HCT116 (cell line): Measurements from ENCODE around the gene CERS4. TPM values are rescaled to one million over a fixed set of nuclear protein-coding genes. Genes with fewer than 3 reads are reported as not detected.

Experiments
- ATAC-seq: fragments of 200-7000 bp; cut with Tn5 transposase; 2 replicates; pipeline ENCODE4 v1.9.1; 2020; ENCODE audit warnings: mild to moderate bottlenecking, moderate library complexity
- BruUV-seq: library from RNA; stranded (reverse); fragments of 400-500 nt; replicated peaks from 2 replicates; lab custom pipeline; 2021; lab: Mats Ljungman, UMichigan
- CTCF ChIA-PET: fragments of 300-600 bp; sonication (Branson Sonifier 250); formaldehyde crosslinking; loops from one replicate; lab custom pipeline; 2021; ENCODE audit warnings: antibody characterized with exemption; lab: Charles Lee
- POLR2A ChIA-PET: fragments of 300-600, 350-600 bp; sonication (Branson Sonifier 250); formaldehyde crosslinking; loops from one replicate; lab custom pipeline; 2021; ENCODE audit warnings: antibody characterized with exemption; lab: Charles Lee
- RAD21 ChIA-PET, 2 experiments: fragments of 300-600 bp; sonication (Branson Sonifier 250); formaldehyde crosslinking; loops; one replicate each; lab custom pipeline; 2023; ENCODE audit warnings: low total read pairs in 2 of 2; ENCODE audit not compliant: uncharacterized antibody in 2 of 2, unreplicated experiment in 2 of 2, low non-redundant PET in 1 of 2; lab: Charles Lee
- DNase-seq: peaks from one replicate; pipeline ENCODE4 v3.0.0-alpha.2; 2010; ENCODE audit warnings: low read depth, low spot score
- H2AFZ ChIP-seq: fragments of 200-600 bp; shearing (Covaris generic), sonication (generic); 2 replicates; pipeline ENCODE4 v1.6.1; 2017; ENCODE audit warnings: low read depth, mixed run types, mixed read lengths, antibody characterized with exemption, low read length; ENCODE audit not compliant: poor library complexity, severe bottlenecking
- H3K27ac ChIP-seq: 2 replicates; pipeline ENCODE4 v1.5.1; 2012; ENCODE audit warnings: low read depth, low read length
- H3K27me3 ChIP-seq: fragments of 200-600 bp; sonication (generic); 2 replicates; pipeline ENCODE4 v1.6.1; 2016; ENCODE audit warnings: mixed run types, low read length, mixed read lengths; ENCODE audit not compliant: insufficient read depth
- H3K36me3 ChIP-seq, 2 experiments: fragments of 200-500 bp in 1 of 2; fragments of 200-600 bp in 1 of 2; sonication (Bioruptor generic) in 1 of 2; sonication (generic) in 1 of 2; 2 replicates each; pipeline versions ENCODE4 v1.5.1 to v1.6.1; 2014 to 2016; ENCODE audit warnings: low read length in 2 of 2, inconsistent platforms in 1 of 2, mixed read lengths in 1 of 2, mixed run types in 1 of 2; ENCODE audit not compliant: insufficient read depth in 2 of 2, control insufficient read depth in 1 of 2
- H3K4me1 ChIP-seq, 2 experiments: fragments of 200-600 bp in 1 of 2; sonication (generic) in 1 of 2; 2 replicates each; pipeline versions ENCODE4 v1.5.1 to v1.6.1; 2012 to 2017; ENCODE audit warnings: low read length in 2 of 2, inconsistent platforms in 1 of 2, mild to moderate bottlenecking in 1 of 2, mixed read lengths in 1 of 2, mixed run types in 1 of 2, moderate library complexity in 1 of 2; ENCODE audit not compliant: insufficient read depth in 2 of 2, control insufficient read depth in 1 of 2
- H3K4me2 ChIP-seq: fragments of 200-600 bp; sonication (generic); 2 replicates; pipeline ENCODE4 v1.6.1; 2017; ENCODE audit warnings: mixed run types, low read length, mixed read lengths
- H3K4me3 ChIP-seq, 2 experiments: fragments of 200-600 bp in 1 of 2; sonication (generic) in 1 of 2; replicated peaks in 1 of 2; 2 replicates each; pipeline ENCODE4 v1.5.1; 2011 to 2016; ENCODE audit warnings: low read length in 2 of 2, control low read depth in 1 of 2, low read depth in 1 of 2, mild to moderate bottlenecking in 1 of 2, mixed read lengths in 1 of 2, mixed run types in 1 of 2
- H3K79me2 ChIP-seq: fragments of 200-600 bp; sonication (generic); 2 replicates; pipeline ENCODE4 v1.6.1; 2017; ENCODE audit warnings: mild to moderate bottlenecking, mixed run types, low read length, moderate library complexity, mixed read lengths; ENCODE audit not compliant: insufficient read depth
- H3K9ac ChIP-seq: fragments of 200-600 bp; sonication (generic); 2 replicates; pipeline ENCODE4 v1.6.1; 2016; ENCODE audit warnings: low read length, mixed read lengths
- H3K9me2 ChIP-seq: fragments of 200-600 bp; sonication (generic), shearing (Covaris generic); 2 replicates; pipeline ENCODE4 v1.6.1; 2017; ENCODE audit warnings: mixed run types, mild to moderate bottlenecking, moderate library complexity; ENCODE audit not compliant: insufficient read depth
- H3K9me3 ChIP-seq, 2 experiments: fragments of 200-500 bp in 1 of 2; fragments of 200-600 bp in 1 of 2; sonication (Bioruptor generic) in 1 of 2; sonication (generic) in 1 of 2; 2 replicates each; pipeline ENCODE4 v1.6.1; 2014 to 2017; ENCODE audit warnings: low read length in 2 of 2, mixed read lengths in 2 of 2, inconsistent platforms in 1 of 2, low read depth in 1 of 2, mild to moderate bottlenecking in 1 of 2, mixed run types in 1 of 2, moderate library complexity in 1 of 2; ENCODE audit not compliant: control insufficient read depth in 1 of 2, insufficient read depth in 1 of 2
- H4K20me1 ChIP-seq: fragments of 200-600 bp; sonication (generic), shearing (Covaris generic); 2 replicates; pipeline ENCODE4 v1.6.1; 2017; ENCODE audit warnings: mixed run types, mild to moderate bottlenecking, moderate library complexity; ENCODE audit not compliant: insufficient read depth
- ATF3 ChIP-seq: IDR thresholded peaks from 2 replicates; pipeline ENCODE4 v1.6.1; 2012
- CEBPB ChIP-seq: IDR thresholded peaks from 2 replicates; pipeline ENCODE4 v1.6.1; 2012; ENCODE audit warnings: low read depth
- CTCF ChIP-seq, 3 experiments: fragments of 200-600 bp in 1 of 3; sonication (generic) in 1 of 3; IDR thresholded peaks in 2 of 3; conservative IDR thresholded peaks in 1 of 3; 2 replicates each; pipeline ENCODE4 v1.5.1; 2012 to 2017; ENCODE audit warnings: low read depth in 2 of 3, low read length in 2 of 3, antibody characterized with exemption in 1 of 3, borderline replicate concordance in 1 of 3, control low read depth in 1 of 3, mild to moderate bottlenecking in 1 of 3, mixed read lengths in 1 of 3, mixed run types in 1 of 3, moderate library complexity in 1 of 3; ENCODE audit not compliant: insufficient read depth in 1 of 3
- EGR1 ChIP-seq: IDR thresholded peaks from 2 replicates; pipeline ENCODE4 v1.6.1; 2012; ENCODE audit warnings: low read depth
- ELF1 ChIP-seq: IDR thresholded peaks from 2 replicates; pipeline ENCODE4 v1.6.1; 2012; ENCODE audit warnings: low read depth, borderline replicate concordance
- EZH2phosphoT487 ChIP-seq: fragments of 200-600 bp; IDR thresholded peaks from 2 replicates; pipeline ENCODE4 v1.6.1; 2018; ENCODE audit warnings: antibody characterized with exemption, borderline replicate concordance
- FOSL1 ChIP-seq: IDR thresholded peaks from 2 replicates; pipeline ENCODE4 v1.6.1; 2012; ENCODE audit warnings: low read depth
- JUND ChIP-seq: IDR thresholded peaks from 2 replicates; pipeline ENCODE4 v1.6.1; 2012
- POLR2A ChIP-seq: IDR thresholded peaks from 2 replicates; pipeline ENCODE4 v1.7.0; 2011; ENCODE audit warnings: borderline replicate concordance; ENCODE audit not compliant: insufficient read depth, insufficient read length; ENCODE audit errors: extremely low read depth
- POLR2AphosphoS5 ChIP-seq: IDR thresholded peaks from 2 replicates; pipeline ENCODE4 v1.6.1; 2011; ENCODE audit warnings: mild to moderate bottlenecking, low read depth, low read length, moderate library complexity
- RAD21 ChIP-seq: IDR thresholded peaks from 2 replicates; pipeline ENCODE4 v1.6.1; 2012; ENCODE audit warnings: low read depth, mild to moderate bottlenecking
- REST ChIP-seq: IDR thresholded peaks from 2 replicates; pipeline ENCODE4 v1.6.1; 2012; ENCODE audit warnings: low read depth
- SIN3A ChIP-seq: IDR thresholded peaks from 2 replicates; pipeline ENCODE4 v1.6.1; 2012; ENCODE audit warnings: low read depth
- SP1 ChIP-seq: IDR thresholded peaks from 2 replicates; pipeline ENCODE4 v1.6.1; 2012; ENCODE audit warnings: low read depth
- SRF ChIP-seq: IDR thresholded peaks from 2 replicates; pipeline ENCODE4 v1.6.1; 2012; ENCODE audit warnings: low read depth
- TCF7L2 ChIP-seq: IDR thresholded peaks from 2 replicates; pipeline ENCODE4 v1.7.0; 2011; ENCODE audit warnings: borderline replicate concordance, inconsistent platforms; ENCODE audit not compliant: insufficient read depth, insufficient read length; ENCODE audit errors: extremely low read depth
- YY1 ChIP-seq: IDR thresholded peaks from 2 replicates; pipeline ENCODE4 v1.6.1; 2011; ENCODE audit warnings: low read length, low read depth, moderate library complexity, mild to moderate bottlenecking; ENCODE audit not compliant: insufficient replicate concordance; ENCODE audit errors: extremely low read depth
- ZBTB33 ChIP-seq: IDR thresholded peaks from 2 replicates; pipeline ENCODE4 v1.6.1; 2011; ENCODE audit warnings: mild to moderate bottlenecking, low read length, moderate library complexity; ENCODE audit not compliant: insufficient replicate concordance; ENCODE audit errors: extremely low read depth
- ZFX ChIP-seq: fragments of 450-650 bp; IDR thresholded peaks from 2 replicates; pipeline ENCODE4 v1.6.1; 2017
- ZNF274 ChIP-seq: fragments of 200-500 bp; sonication (Bioruptor generic); IDR thresholded peaks from 2 replicates; pipeline ENCODE4 v1.6.1; 2014; ENCODE audit warnings: mild to moderate bottlenecking, low read depth, low read length, inconsistent platforms
- intact Hi-C: fragments of 100-400 bp; cut with micrococcal nuclease; formaldehyde crosslinking; loops from 2 replicates; pipeline ENCODE4 v1.10.0; 2022
- total RNA-seq: library from RNA; stranded (reverse); gene quantifications from one replicate; pipeline ENCODE4 v1.2.1, GENCODE V29; 2021; ENCODE audit not compliant: unreplicated experiment

Gene CERS4
- total RNA-seq, 1 experiment from 2014 or later: 26.0 TPM

- Histone ChIP-seq H3K9me2 (no peaks in the 10 kb centered on the region), H3K27me3 (no peaks in the 10 kb centered on the region), H3K4me3 (no peak overlapping the region), H3K9ac (no peak overlapping the region), H3K79me2 (peaks cover under 1% of the 10 kb centered on the region; the same call in 1 of the 2 replicates), H3K4me1 (peaks cover 0 to 4% of the 10 kb centered on the region in 2 experiments; a peak in 1 of 4 replicates), H2AFZ (no peak overlapping the region), H4K20me1 (no peaks in the 10 kb centered on the region), H3K36me3 (no peaks in the 10 kb centered on the region), H3K4me2 (no peak overlapping the region), H3K9me3 (no peaks in the 10 kb centered on the region), H3K27ac (no peak overlapping the region)
- CTCF ChIA-PET: no interaction called here
- POLR2A ChIA-PET: no interaction called here
- TF ChIP-seq POLR2AphosphoS5: no peak
- no peak for TF ChIP-seq FOSL1
- no peak for TF ChIP-seq POLR2A
- no peak for TF ChIP-seq ZNF274
- no peak for TF ChIP-seq SP1
- TF ChIP-seq ATF3: no peak
- no peak for TF ChIP-seq ZBTB33
- no peak for TF ChIP-seq ELF1
- no peak for TF ChIP-seq RAD21
- no peak for TF ChIP-seq JUND
- TF ChIP-seq SRF: no peak
- no peak for TF ChIP-seq EGR1
- TF ChIP-seq CTCF (IDR thresholded peaks at IDR 0.05 in 2 of 3, conservative IDR thresholded peaks at IDR 0.05 in 1 of 3; ENCODE audit: borderline replicate concordance in 1 of 3, insufficient read depth in 1 of 3, low read depth in 2 of 3, low read length in 2 of 3): no peak
- no peak for TF ChIP-seq TCF7L2
- no peak for TF ChIP-seq ZFX
- no peak for TF ChIP-seq REST
- TF ChIP-seq SIN3A: no peak
- TF ChIP-seq CEBPB: no peak
- TF ChIP-seq YY1: no peak
- no peak for TF ChIP-seq EZH2phosphoT487
- no peak for ATAC-seq
- no peak for DNase-seq
- no TSS peak for BruUV-seq
- RAD21 ChIA-PET: no interaction called here
- intact Hi-C loops: no loop called here
Measured at GRCh38 chr19:8216357-8216756, 7.2 kb downstream of the CERS4 start.
